WTC11 (cell line): Measurements from ENCODE around the gene UGT1A5. TPM values are rescaled to one million over a fixed set of nuclear protein-coding genes. Genes with fewer than 3 reads are reported as not detected.

Experiments used
- ATAC-seq: fragments of 200-7000 bp; cut with Tn5 transposase; 2 replicates; pipeline ENCODE4 v1.10.0; 2021; ENCODE audit warnings: mild to moderate bottlenecking, moderate library complexity
- CTCF ChIA-PET: fragments of 300-600 bp; sonication (Branson Sonifier 250); formaldehyde crosslinking; loops from one replicate; lab custom pipeline; 2021; ENCODE audit warnings: antibody characterized with exemption; lab: Charles Lee
- POLR2A ChIA-PET: fragments of 350-600 bp; sonication (Branson Sonifier 250); formaldehyde crosslinking; loops from one replicate; lab custom pipeline; 2021; ENCODE audit warnings: antibody characterized with exemption; lab: Charles Lee
- DNase-seq: peaks from one replicate; pipeline ENCODE4 v3.0.0; 2021; ENCODE audit warnings: low spot score
- H3K27ac Mint-ChIP-seq: 2 replicates; pipeline ENCODE4 v1.8.0; 2021; ENCODE audit warnings: mixed read lengths
- H3K27me3 Mint-ChIP-seq: 2 replicates; pipeline ENCODE4 v1.8.0; 2021; ENCODE audit warnings: low read depth, mild to moderate bottlenecking, moderate library complexity, mixed read lengths
- H3K36me3 Mint-ChIP-seq: 2 replicates; pipeline ENCODE4 v1.8.0; 2021; ENCODE audit warnings: mixed read lengths
- H3K4me1 Mint-ChIP-seq: 2 replicates; pipeline ENCODE4 v1.8.0; 2022; ENCODE audit warnings: mixed read lengths
- H3K4me3 Mint-ChIP-seq: 2 replicates; pipeline ENCODE4 v1.8.0; 2021; ENCODE audit warnings: mild to moderate bottlenecking, moderate library complexity, mixed read lengths
- H3K9me3 Mint-ChIP-seq: 2 replicates; pipeline ENCODE4 v1.8.0; 2021; ENCODE audit warnings: mixed read lengths
- ATF1 ChIP-seq: sonication (generic); formaldehyde crosslinking; IDR thresholded peaks from 2 replicates; pipeline ENCODE4 v1.8.1; 2023; ENCODE audit warnings: mild to moderate bottlenecking, moderate library complexity, missing genetic modification reagents
- ATF3 ChIP-seq: sonication (generic); formaldehyde crosslinking; conservative IDR thresholded peaks from 2 replicates; pipeline ENCODE4 v1.8.1; 2022; ENCODE audit warnings: mild to moderate bottlenecking, missing genetic modification reagents
- ATF6 ChIP-seq: sonication (generic); formaldehyde crosslinking; IDR thresholded peaks from 2 replicates; pipeline ENCODE4 v1.8.1; 2023; ENCODE audit warnings: mild to moderate bottlenecking, missing genetic modification reagents
- ELF4 ChIP-seq: sonication (generic); formaldehyde crosslinking; IDR thresholded peaks from 2 replicates; pipeline ENCODE4 v1.8.1; 2022; ENCODE audit warnings: low read depth, mild to moderate bottlenecking, moderate library complexity, missing genetic modification reagents
- EMX1 ChIP-seq: fragments of 250-450 bp; sonication (Bioruptor Pico); IDR thresholded peaks from 2 replicates; pipeline ENCODE4 v1.8.0; 2021; ENCODE audit warnings: mild to moderate bottlenecking
- ESRRA ChIP-seq: sonication (generic); formaldehyde crosslinking; IDR thresholded peaks from 2 replicates; pipeline ENCODE4 v1.8.1; 2022; ENCODE audit warnings: mild to moderate bottlenecking, missing genetic modification reagents, borderline replicate concordance
- ETV6 ChIP-seq: sonication (generic); formaldehyde crosslinking; IDR thresholded peaks from 2 replicates; pipeline ENCODE4 v1.8.1; 2022; ENCODE audit warnings: mild to moderate bottlenecking, missing genetic modification reagents
- FOXJ3 ChIP-seq: sonication (generic); formaldehyde crosslinking; IDR thresholded peaks from 2 replicates; pipeline ENCODE4 v1.9.0; 2021; ENCODE audit warnings: missing genetic modification reagents, mild to moderate bottlenecking, borderline replicate concordance
- FOXK1 ChIP-seq: sonication (generic); formaldehyde crosslinking; IDR thresholded peaks from 2 replicates; pipeline ENCODE4 v1.8.0; 2022; ENCODE audit warnings: mild to moderate bottlenecking, moderate library complexity, missing genetic modification reagents
- FOXP4 ChIP-seq: sonication (generic); formaldehyde crosslinking; IDR thresholded peaks from 2 replicates; pipeline ENCODE4 v1.8.0; 2022; ENCODE audit warnings: mild to moderate bottlenecking, missing genetic modification reagents
- GABPB1 ChIP-seq: sonication (generic); formaldehyde crosslinking; IDR thresholded peaks from 2 replicates; pipeline ENCODE4 v1.8.1; 2023; ENCODE audit warnings: mild to moderate bottlenecking, missing genetic modification reagents
- NFATC4 ChIP-seq: fragments of 250-450 bp; sonication (Bioruptor Pico); IDR thresholded peaks from 2 replicates; pipeline ENCODE4 v1.9.0; 2021; ENCODE audit warnings: mild to moderate bottlenecking
- NR1H2 ChIP-seq: sonication (generic); formaldehyde crosslinking; IDR thresholded peaks from 2 replicates; pipeline ENCODE4 v1.9.0; 2021; ENCODE audit warnings: mild to moderate bottlenecking, moderate library complexity, missing genetic modification reagents
- OVOL2 ChIP-seq: fragments of 250-450 bp; sonication (Bioruptor Pico); IDR thresholded peaks from 2 replicates; pipeline ENCODE4 v1.9.0; 2021; ENCODE audit warnings: mild to moderate bottlenecking, borderline replicate concordance
- ZBTB43 ChIP-seq: sonication (generic); formaldehyde crosslinking; IDR thresholded peaks from 2 replicates; pipeline ENCODE4 v1.8.1; 2023; ENCODE audit warnings: mild to moderate bottlenecking, missing genetic modification reagents
- ZNF121 ChIP-seq: sonication (generic); formaldehyde crosslinking; IDR thresholded peaks from 2 replicates; pipeline ENCODE4 v1.8.0; 2023; ENCODE audit warnings: missing genetic modification reagents
- ZNF263 ChIP-seq: sonication (generic); formaldehyde crosslinking; IDR thresholded peaks from 2 replicates; pipeline ENCODE4 v1.8.1; 2022; ENCODE audit warnings: low read depth, mild to moderate bottlenecking, moderate library complexity, missing genetic modification reagents
- ZNF281 ChIP-seq: sonication (generic); formaldehyde crosslinking; IDR thresholded peaks from 2 replicates; pipeline ENCODE4 v1.8.0; 2023; ENCODE audit warnings: mild to moderate bottlenecking, missing genetic modification reagents
- ZNF317 ChIP-seq: sonication (generic); formaldehyde crosslinking; IDR thresholded peaks from 2 replicates; pipeline ENCODE4 v1.8.1; 2023; ENCODE audit warnings: low read depth, mild to moderate bottlenecking, moderate library complexity, missing genetic modification reagents, borderline replicate concordance
- ZNF512 ChIP-seq: sonication (generic); formaldehyde crosslinking; IDR thresholded peaks from 2 replicates; pipeline ENCODE4 v1.8.1; 2022; ENCODE audit warnings: missing genetic modification reagents, borderline replicate concordance
- total RNA-seq: library from RNA; stranded (reverse); gene quantifications from 3 replicates; pipeline ENCODE4 v1.2.3, GENCODE V29; 2021

The UGT1A5 gene
- total RNA-seq, 1 experiment from 2014 or later, result not detected

- Mint-ChIP-seq H3K4me1 (no peaks in the 10 kb centered on the region), H3K27ac (no peak overlapping the region), H3K9me3 (peaks cover 32% of the 10 kb centered on the region), H3K36me3 (peaks cover 10% of the 10 kb centered on the region), H3K4me3 (no peak overlapping the region), H3K27me3 (peaks cover 9% of the 10 kb centered on the region)
- no peak for TF ChIP-seq NR1H2 (CRISPR knock-in tag)
- no peak for TF ChIP-seq EMX1 (CRISPR knock-in tag)
- TF ChIP-seq ATF1 (CRISPR knock-in tag), result no peak
- no peak for TF ChIP-seq ZBTB43 (CRISPR knock-in tag)
- TF ChIP-seq FOXP4 (CRISPR knock-in tag), result no peak
- peak; percentile 73 for TF ChIP-seq GABPB1
- ATAC-seq (no peak), DNase-seq (no peak)
- ChIA-PET POLR2A (no interaction called here), CTCF (no interaction called here)
These were observed 43.8 kb downstream of the UGT1A5 start for GRCh38 chr2:233756429-233757081.

- CTCF ChIA-PET, result no interaction called here
- DNase-seq, result no peak
- Mint-ChIP-seq H3K27ac (no peak overlapping the region), H3K4me1 (no peaks in the 10 kb centered on the region), H3K9me3 (peaks cover 18% of the 10 kb centered on the region), H3K4me3 (no peak overlapping the region), H3K27me3 (peaks cover 2% of the 10 kb centered on the region)
- no peak for ATAC-seq
- POLR2A ChIA-PET, result no interaction called here
- TF ChIP-seq ZNF317 (CRISPR knock-in tag) (no peak), ZNF263 (CRISPR knock-in tag) (no peak)
- TF ChIP-seq, all 79 proteins: peak for 0
- H3K36me3 Mint-ChIP-seq, result no peaks in the 10 kb centered on the region
These were observed 45.4 kb downstream of the UGT1A5 start for GRCh38 chr2:233758141-233758540.

GRCh38 chr2:233758849-233759248 is 46.1 kb downstream of the UGT1A5 start:
- Mint-ChIP-seq H3K4me1 (no peaks in the 10 kb centered on the region), H3K27me3 (peaks cover 2% of the 10 kb centered on the region; the same call in 1 of the 2 replicates), H3K36me3 (no peaks in the 10 kb centered on the region), H3K27ac (no peak overlapping the region), H3K4me3 (no peak overlapping the region), H3K9me3 (peaks cover 12% of the 10 kb centered on the region)
- ATAC-seq (no peak), DNase-seq (no peak)
- ChIA-PET POLR2A (no interaction called here), CTCF (interaction anchor here (0.9 kb wide), 1 partner anchor 310 kb away, joined by 3 read pairs; no protein-coding TSS in a partner anchor)
- no peak for TF ChIP-seq ZNF317 (CRISPR knock-in tag)
- TF ChIP-seq ATF6 (CRISPR knock-in tag), result no peak
- no peak for TF ChIP-seq NR1H2 (CRISPR knock-in tag)
- TF ChIP-seq ZNF512 (CRISPR knock-in tag), result no peak
- TF ChIP-seq OVOL2 (CRISPR knock-in tag), result no peak
- TF ChIP-seq ATF3, result no peak
- no peak for TF ChIP-seq GABPB1
- TF ChIP-seq FOXJ3 (CRISPR knock-in tag), result no peak
- TF ChIP-seq ETV6 (CRISPR knock-in tag), result no peak
- TF ChIP-seq FOXK1, result no peak
- TF ChIP-seq NFATC4 (CRISPR knock-in tag), result no peak
- TF ChIP-seq ELF4 (CRISPR knock-in tag), result no peak
- no peak for TF ChIP-seq ZNF121 (CRISPR knock-in tag)
- no peak for TF ChIP-seq ZNF281 (CRISPR knock-in tag)
- TF ChIP-seq ESRRA (CRISPR knock-in tag), result no peak
